ENCODE measurements around the gene RAB4A.

RAB4A gene

GRCh38 chr1:229339520-229339919, 68.6 kb downstream of the RAB4A start:
- DNase-seq (ENCODE audit: insufficient read length, low spot score): no peak
- no peak for FAIRE-seq
- TF ChIP-seq SPI1 (IDR thresholded peaks at IDR 0.05; ENCODE audit: low read depth, low read length) (no peak), POLR2AphosphoS5 (IDR thresholded peaks at IDR 0.05; ENCODE audit: low read depth, low read length) (no peak), POU2F2 (IDR thresholded peaks at IDR 0.05; ENCODE audit: low read depth, low read length) (no peak), TAF1 (IDR thresholded peaks at IDR 0.05; ENCODE audit: low read depth, low read length) (no peak), POLR2A (IDR thresholded peaks at IDR 0.05; ENCODE audit: low read depth, low read length) (no peak), PAX5 (IDR thresholded peaks at IDR 0.05; ENCODE audit: insufficient read depth, low read length, severe bottlenecking) (no peak)

DNA sequence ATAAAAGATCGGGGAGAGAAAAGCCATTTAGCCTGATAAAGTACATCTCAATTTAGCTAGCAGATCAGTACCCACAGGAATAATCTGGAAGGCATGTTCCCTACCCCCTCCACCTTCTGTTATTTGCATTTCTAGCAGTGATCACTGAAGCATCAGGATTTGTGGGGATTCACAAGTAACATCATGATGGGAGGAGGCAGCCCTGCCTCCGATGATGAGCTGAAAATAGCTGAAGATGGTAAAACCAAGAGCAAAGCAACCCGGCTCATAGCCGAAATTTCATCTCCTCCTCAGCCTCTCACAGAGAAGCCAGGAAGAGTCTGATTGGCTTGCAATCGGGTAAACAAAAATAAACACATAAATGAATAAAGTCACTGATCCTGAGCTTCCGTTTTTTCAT, 69.6 kb downstream of the RAB4A start:
- DNase-seq (ENCODE audit: insufficient read length, low spot score) (no peak), FAIRE-seq (no peak)
- TF ChIP-seq TAF1 (IDR thresholded peaks at IDR 0.05; ENCODE audit: low read depth, low read length) (no peak), PAX5 (IDR thresholded peaks at IDR 0.05; ENCODE audit: insufficient read depth, low read length, severe bottlenecking) (no peak), SPI1 (IDR thresholded peaks at IDR 0.05; ENCODE audit: low read depth, low read length) (no peak), POLR2A (IDR thresholded peaks at IDR 0.05; ENCODE audit: low read depth, low read length) (no peak), POLR2AphosphoS5 (IDR thresholded peaks at IDR 0.05; ENCODE audit: low read depth, low read length) (no peak), POU2F2 (IDR thresholded peaks at IDR 0.05; ENCODE audit: low read depth, low read length) (no peak)

GRCh38 chr1:229341774-229342655, 71.1 kb downstream of the RAB4A start:
- no peak for TF ChIP-seq PAX5 (IDR thresholded peaks at IDR 0.05; ENCODE audit: insufficient read depth, low read length, severe bottlenecking)
- 0 out of 2 replicates have a peak, but pooled peaks have one; percentile 20 for TF ChIP-seq SPI1 (IDR thresholded peaks at IDR 0.05; ENCODE audit: low read depth, low read length)
- DNase-seq (ENCODE audit: insufficient read length, low spot score): peak; percentile 71
- peak; percentile 82 for FAIRE-seq

GRCh38 chr1:229342656-229343569, 72.0 kb downstream of the RAB4A start, which contains the start of gene CCSAP:
Gene CCSAP (minus strand): TSS chr1:229343047. CDS start chr1:229342465, 582 bp downstream.
- FAIRE-seq: peak; percentile 48
- no peak for TF ChIP-seq PAX5 (IDR thresholded peaks at IDR 0.05; ENCODE audit: insufficient read depth, low read length, severe bottlenecking)
- TF ChIP-seq SPI1 (IDR thresholded peaks at IDR 0.05; ENCODE audit: low read depth, low read length): no peak
- DNase-seq (ENCODE audit: insufficient read length, low spot score): peak; percentile 45

DNA sequence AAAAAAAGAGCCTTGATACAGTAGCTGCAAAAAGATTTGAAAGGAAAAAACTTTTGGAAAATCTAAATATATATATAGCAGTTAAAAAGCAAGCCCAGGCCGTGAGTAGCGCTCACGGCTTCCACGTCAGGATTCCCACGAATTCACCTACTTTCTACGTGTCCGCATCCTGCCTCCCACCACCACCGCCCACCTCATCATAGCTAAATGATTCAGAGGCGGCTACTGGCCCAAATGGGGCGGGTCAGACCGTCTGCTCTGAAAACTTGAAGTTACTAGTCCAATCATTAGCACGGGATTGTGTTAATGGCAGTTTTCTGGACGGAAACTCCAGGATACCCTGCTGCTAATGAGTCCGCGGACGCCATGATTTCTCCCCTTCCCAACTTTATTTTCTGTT, 73.2 kb downstream of the RAB4A start:
- no peak for TF ChIP-seq SPI1 (IDR thresholded peaks at IDR 0.05; ENCODE audit: low read depth, low read length)
- TF ChIP-seq PAX5 (IDR thresholded peaks at IDR 0.05; ENCODE audit: insufficient read depth, low read length, severe bottlenecking): no peak
- TF ChIP-seq POLR2AphosphoS5 (IDR thresholded peaks at IDR 0.05; ENCODE audit: low read depth, low read length): no peak
- TF ChIP-seq POU2F2 (IDR thresholded peaks at IDR 0.05; ENCODE audit: low read depth, low read length): no peak
- TF ChIP-seq POLR2A (IDR thresholded peaks at IDR 0.05; ENCODE audit: low read depth, low read length): no peak
- no peak for TF ChIP-seq TAF1 (IDR thresholded peaks at IDR 0.05; ENCODE audit: low read depth, low read length)
- DNase-seq (ENCODE audit: insufficient read length, low spot score) (no peak), FAIRE-seq (no peak)

DNA sequence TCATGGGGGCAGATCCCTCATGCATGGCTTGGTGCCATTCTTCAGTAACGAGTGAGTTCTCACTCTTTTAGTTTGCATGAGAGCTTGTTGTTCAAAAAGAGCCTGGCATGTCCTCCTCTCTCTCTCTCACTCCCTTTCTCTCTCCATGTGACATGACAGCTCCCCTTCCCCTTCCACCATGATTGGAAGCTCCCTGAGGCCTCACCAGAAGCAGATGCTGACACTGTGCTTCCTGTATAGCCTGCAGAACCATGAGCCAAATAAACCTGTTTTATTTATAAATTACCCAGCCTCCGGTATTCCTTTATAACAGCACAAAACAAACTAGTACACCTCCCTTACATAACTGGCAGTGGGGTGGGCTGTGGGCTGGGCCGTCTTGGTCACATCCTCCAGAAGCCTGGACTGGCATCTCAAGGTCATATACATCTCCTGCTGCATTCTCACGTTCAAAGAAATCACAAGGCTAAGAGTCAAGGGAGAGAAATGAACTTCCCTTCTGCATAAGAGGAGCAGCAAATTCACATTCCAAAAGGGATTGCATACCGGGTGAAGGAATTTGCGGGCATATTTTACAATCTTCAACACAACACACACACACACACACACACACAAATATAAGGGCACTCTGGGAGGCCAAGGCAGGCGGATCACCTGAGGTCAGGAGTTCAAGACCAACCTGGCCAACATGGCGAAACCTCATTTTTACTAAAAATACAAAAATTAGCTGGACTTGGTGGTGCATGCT, 74.2 kb downstream of the RAB4A start:
- TF ChIP-seq PAX5 (IDR thresholded peaks at IDR 0.05; ENCODE audit: insufficient read depth, low read length, severe bottlenecking) (no peak), POU2F2 (IDR thresholded peaks at IDR 0.05; ENCODE audit: low read depth, low read length) (no peak)
- no peak for DNase-seq (ENCODE audit: insufficient read length, low spot score)
- no peak for FAIRE-seq

DNA sequence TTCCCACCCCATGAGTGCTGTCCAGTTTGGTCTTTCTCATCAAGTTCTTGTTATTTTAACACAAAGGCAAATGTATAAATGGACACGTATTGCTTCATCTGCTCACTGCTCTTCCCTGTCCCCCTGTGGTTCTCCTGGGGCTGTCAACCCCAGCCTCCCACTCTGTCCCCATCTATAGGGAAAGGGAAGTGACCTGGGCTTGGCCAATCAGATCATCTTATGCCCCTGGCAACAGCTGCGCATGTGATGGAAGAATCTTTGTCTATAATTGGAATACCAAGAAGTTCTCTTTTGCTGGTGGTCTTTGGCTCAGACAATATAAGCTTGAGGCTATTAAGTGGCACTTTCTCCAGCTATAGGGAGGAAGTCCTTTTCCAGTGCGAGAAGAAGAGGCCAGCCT, 76.6 kb downstream of the RAB4A start:
- FAIRE-seq: no peak
- no peak for DNase-seq (ENCODE audit: insufficient read length, low spot score)
- TF ChIP-seq PAX5 (IDR thresholded peaks at IDR 0.05; ENCODE audit: insufficient read depth, low read length, severe bottlenecking): no peak
- TF ChIP-seq SPI1 (IDR thresholded peaks at IDR 0.05; ENCODE audit: low read depth, low read length): no peak
- TF ChIP-seq TAF1 (IDR thresholded peaks at IDR 0.05; ENCODE audit: low read depth, low read length): no peak
- TF ChIP-seq POU2F2 (IDR thresholded peaks at IDR 0.05; ENCODE audit: low read depth, low read length): no peak
- no peak for TF ChIP-seq POLR2AphosphoS5 (IDR thresholded peaks at IDR 0.05; ENCODE audit: low read depth, low read length)
- TF ChIP-seq POLR2A (IDR thresholded peaks at IDR 0.05; ENCODE audit: low read depth, low read length): no peak

DNA sequence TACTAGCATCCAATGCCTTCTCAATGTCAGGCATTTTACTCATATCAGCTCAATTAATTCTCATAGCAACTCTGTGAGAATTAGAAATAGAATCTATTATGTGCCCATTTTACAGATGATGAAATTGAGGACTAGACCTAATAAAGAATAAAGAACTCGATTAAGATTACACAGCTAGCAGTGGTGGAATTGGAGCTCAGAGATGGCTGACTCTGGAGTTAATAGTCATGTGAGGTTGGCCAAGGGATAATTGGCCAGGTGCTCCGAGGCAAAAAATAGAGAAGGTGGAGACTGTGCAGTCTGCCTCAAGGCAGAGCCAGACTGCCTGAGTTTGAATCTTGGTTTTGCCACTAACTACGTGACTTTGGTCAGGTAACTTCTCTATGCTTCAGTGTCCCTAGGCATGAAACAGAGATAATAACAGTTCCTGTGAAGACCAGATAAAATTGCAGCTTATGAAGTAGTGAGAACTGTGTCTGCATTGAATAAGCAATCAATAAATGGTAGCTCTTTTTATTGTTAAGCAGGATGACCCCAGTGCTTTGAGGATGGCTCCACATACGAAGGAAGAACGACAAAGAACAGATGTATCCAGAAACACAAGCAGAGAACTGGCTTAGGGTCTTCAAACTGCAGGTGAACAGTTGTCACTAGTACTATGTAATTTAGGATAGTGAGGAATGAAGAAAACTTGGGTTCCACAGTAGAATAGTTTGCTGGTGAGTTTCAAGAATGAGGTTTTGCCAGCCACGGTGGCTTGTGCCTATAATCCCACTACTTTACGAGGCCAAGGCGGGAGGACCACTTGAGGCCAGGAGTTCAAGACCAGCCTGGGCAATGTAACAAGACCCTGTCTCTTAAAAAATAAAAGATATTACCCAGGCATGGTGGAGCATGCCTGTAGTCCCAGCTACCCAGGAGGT, 78.8 kb downstream of the RAB4A start:
- DNase-seq (ENCODE audit: insufficient read length, low spot score) (no peak), FAIRE-seq (no peak)
- TF ChIP-seq TAF1 (IDR thresholded peaks at IDR 0.05; ENCODE audit: low read depth, low read length) (no peak), POLR2A (IDR thresholded peaks at IDR 0.05; ENCODE audit: low read depth, low read length) (no peak), POLR2AphosphoS5 (IDR thresholded peaks at IDR 0.05; ENCODE audit: low read depth, low read length) (no peak), POU2F2 (IDR thresholded peaks at IDR 0.05; ENCODE audit: low read depth, low read length) (no peak), SPI1 (IDR thresholded peaks at IDR 0.05; ENCODE audit: low read depth, low read length) (no peak), PAX5 (IDR thresholded peaks at IDR 0.05; ENCODE audit: insufficient read depth, low read length, severe bottlenecking) (no peak)
